H1 (cell line): Measurements from ENCODE around the gene CEMP1. TPM values are rescaled to one million over a fixed set of nuclear protein-coding genes. Genes with fewer than 3 reads are reported as not detected.

Source experiments
- E2F6 ChIP-seq: IDR thresholded peaks from 2 replicates; pipeline ENCODE4 v1.6.1; 2012; ENCODE audit warnings: inconsistent platforms
- MAFK ChIP-seq: IDR thresholded peaks from 2 replicates; pipeline ENCODE4 v1.6.1; 2012; ENCODE audit warnings: low read depth, mild to moderate bottlenecking, improper control_type of control experiment, low read length
- PHF8 ChIP-seq: fragments of 200-600 bp; sonication (generic); conservative IDR thresholded peaks from 2 replicates; pipeline ENCODE4 v1.7.1; 2012; ENCODE audit warnings: low read depth, mild to moderate bottlenecking, inconsistent platforms, low read length, moderate library complexity
- SRF ChIP-seq: IDR thresholded peaks from 2 replicates; pipeline ENCODE4 v1.6.1; 2011; ENCODE audit warnings: mild to moderate bottlenecking, low read depth, low read length, moderate library complexity
- polyA plus RNA-seq, 7 experiments: library from polyadenylated mRNA; depleted of rRNA in 3 of 7; stranded (reverse) in 5 of 7; unstranded in 2 of 7; fragments of >200 nt in 5 of 7; fragments of 200-250 nt in 2 of 7; gene quantifications; 1 replicate in 5 of 7; 2 replicates in 1 of 7; 4 replicates in 1 of 7; pipeline versions ENCODE4 v1.2.1 to v1.2.3, GENCODE V29; 2011 to 2013; ENCODE audit warnings: missing spikeins in 2 of 7, mixed read lengths in 2 of 7
- total RNA-seq: library from RNA; stranded (reverse); fragmentation: NEBNext Ultra II Directional; extraction: Animal tissue kit (Norgen Biotek cat#: 25700); gene quantifications from 2 replicates; pipeline ENCODE4 v1.2.1, GENCODE V29; 2021
- TF ChIP-seq, protein P1 (sequence below): IDR thresholded peaks from 2 replicates; pipeline ENCODE4 v1.6.1; 2011; ENCODE audit warnings: low read depth, mild to moderate bottlenecking, low read length; ENCODE audit not compliant: insufficient read depth
- TF ChIP-seq, protein P2 (sequence below): IDR thresholded peaks from 2 replicates; pipeline ENCODE4 v1.6.1; 2011; ENCODE audit warnings: low read length, improper control_type of control experiment

Gene CEMP1
- total and polyA plus RNA-seq, 2 of the 8 experiments (the other 6 are each of a cell fraction or from before 2014, with no cell fraction given), result not detected

- TF ChIP-seq SRF (no peak), MAFK (no peak), PHF8 (no peak), E2F6 (no peak)
- TF ChIP-seq, protein P1, sequence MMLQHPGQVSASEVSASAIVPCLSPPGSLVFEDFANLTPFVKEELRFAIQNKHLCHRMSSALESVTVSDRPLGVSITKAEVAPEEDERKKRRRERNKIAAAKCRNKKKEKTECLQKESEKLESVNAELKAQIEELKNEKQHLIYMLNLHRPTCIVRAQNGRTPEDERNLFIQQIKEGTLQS, result no peak
- TF ChIP-seq, protein P2, sequence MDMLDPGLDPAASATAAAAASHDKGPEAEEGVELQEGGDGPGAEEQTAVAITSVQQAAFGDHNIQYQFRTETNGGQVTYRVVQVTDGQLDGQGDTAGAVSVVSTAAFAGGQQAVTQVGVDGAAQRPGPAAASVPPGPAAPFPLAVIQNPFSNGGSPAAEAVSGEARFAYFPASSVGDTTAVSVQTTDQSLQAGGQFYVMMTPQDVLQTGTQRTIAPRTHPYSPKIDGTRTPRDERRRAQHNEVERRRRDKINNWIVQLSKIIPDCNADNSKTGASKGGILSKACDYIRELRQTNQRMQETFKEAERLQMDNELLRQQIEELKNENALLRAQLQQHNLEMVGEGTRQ, result no peak
These were observed 5.1 kb downstream of the CEMP1 start (continued) for GRCh38 chr16:2526135-2526534.
